NCI-H2107 treated with DMSO at 0.1 percent for 48 hours (cell line): ENCODE measurements around the gene PCK2.

ENCODE experiments used
- DNase-seq: peaks from one replicate; lab custom pipeline; 2025; ENCODE audit not compliant: unreplicated experiment; lab: John Stamatoyannopoulos, UW

PCK2 gene

DNA sequence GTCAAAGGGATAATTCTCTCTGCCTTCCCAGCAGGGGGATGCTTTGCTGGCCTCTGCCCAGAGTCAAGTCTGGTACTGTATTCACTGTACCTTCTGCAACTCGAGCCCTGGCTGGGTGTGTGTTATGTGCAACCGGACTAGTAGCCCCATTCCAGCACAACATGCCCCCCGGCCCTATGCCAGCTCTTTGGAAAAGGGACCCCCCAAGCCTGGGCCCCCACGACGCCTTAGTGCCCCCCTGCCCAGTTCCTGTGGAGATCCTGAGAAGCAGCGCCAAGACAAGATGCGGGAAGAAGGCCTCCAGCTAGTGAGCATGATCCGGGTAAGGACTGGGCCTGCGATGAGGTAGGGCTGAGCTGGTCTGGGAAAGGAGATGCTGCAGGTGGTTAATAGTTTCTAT lies 56.5 kb downstream of the PCK2 start:
- no peak for DNase-seq

- no peak for DNase-seq
Observed at GRCh38 chr14:24150993-24151392, 56.9 kb downstream of the PCK2 start.

GRCh38 chr14:24151404-24152080 lies 57.4 kb downstream of the PCK2 start:
- no peak for DNase-seq
